ENCODE data around the gene OPRM1.

DNA sequence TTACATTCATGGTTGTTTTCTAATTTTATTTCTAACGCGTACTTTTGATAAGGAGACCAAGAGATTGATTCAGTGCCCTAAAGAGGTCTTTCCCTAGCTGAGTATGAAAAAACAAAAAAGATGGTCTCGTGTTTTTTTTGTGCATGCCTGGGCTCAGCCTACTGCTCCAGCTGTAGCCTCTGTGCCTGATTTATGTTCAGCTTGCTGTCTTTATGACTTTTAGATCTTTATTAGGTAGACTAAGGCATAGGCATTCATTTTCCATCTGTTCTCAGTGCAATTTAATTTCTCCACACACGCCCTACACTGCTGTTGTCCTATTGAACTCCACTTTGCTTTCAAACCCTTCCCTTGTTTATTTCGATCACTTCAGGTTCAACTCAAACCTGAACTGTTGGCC, 56.5 kb downstream of the OPRM1 start:
- TF ChIP-seq, protein P1, sequence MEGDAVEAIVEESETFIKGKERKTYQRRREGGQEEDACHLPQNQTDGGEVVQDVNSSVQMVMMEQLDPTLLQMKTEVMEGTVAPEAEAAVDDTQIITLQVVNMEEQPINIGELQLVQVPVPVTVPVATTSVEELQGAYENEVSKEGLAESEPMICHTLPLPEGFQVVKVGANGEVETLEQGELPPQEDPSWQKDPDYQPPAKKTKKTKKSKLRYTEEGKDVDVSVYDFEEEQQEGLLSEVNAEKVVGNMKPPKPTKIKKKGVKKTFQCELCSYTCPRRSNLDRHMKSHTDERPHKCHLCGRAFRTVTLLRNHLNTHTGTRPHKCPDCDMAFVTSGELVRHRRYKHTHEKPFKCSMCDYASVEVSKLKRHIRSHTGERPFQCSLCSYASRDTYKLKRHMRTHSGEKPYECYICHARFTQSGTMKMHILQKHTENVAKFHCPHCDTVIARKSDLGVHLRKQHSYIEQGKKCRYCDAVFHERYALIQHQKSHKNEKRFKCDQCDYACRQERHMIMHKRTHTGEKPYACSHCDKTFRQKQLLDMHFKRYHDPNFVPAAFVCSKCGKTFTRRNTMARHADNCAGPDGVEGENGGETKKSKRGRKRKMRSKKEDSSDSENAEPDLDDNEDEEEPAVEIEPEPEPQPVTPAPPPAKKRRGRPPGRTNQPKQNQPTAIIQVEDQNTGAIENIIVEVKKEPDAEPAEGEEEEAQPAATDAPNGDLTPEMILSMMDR (IDR thresholded peaks at IDR 0.05) = no peak
- no peak for TF ChIP-seq EZH2phosphoT487 (IDR thresholded peaks at IDR 0.05)
